Ascending aorta (tissue), 2 donors: ENCODE results near the gene PLCG2. TPM values are rescaled to one million over a fixed set of nuclear protein-coding genes. Genes with fewer than 3 reads are reported as not detected.

Source experiments
- DNase-seq, 2 donors: peaks; one replicate each; pipeline ENCODE4 v3.0.0-alpha.2; 2019; ENCODE audit warnings: low spot score in 2 of 2
- H3K27ac ChIP-seq, 2 donors: fragments of 200-600 bp; sonication (generic); one replicate each; pipeline ENCODE4 v1.5.1; 2016 to 2017; ENCODE audit warnings: mild to moderate bottlenecking in 1 of 2
- H3K27me3 ChIP-seq: fragments of 200-600 bp; sonication (generic); one replicate; pipeline ENCODE4 v1.5.1; 2017
- H3K36me3 ChIP-seq, 2 donors: fragments of 200-600 bp; sonication (generic); one replicate each; pipeline ENCODE4 v1.5.1; 2016
- H3K4me1 ChIP-seq, 2 donors: fragments of 200-600 bp; sonication (generic); one replicate each; pipeline ENCODE4 v1.5.1; 2016 to 2017; ENCODE audit warnings: mild to moderate bottlenecking in 1 of 2
- H3K4me3 ChIP-seq, 2 donors: fragments of 200-600 bp; sonication (generic); one replicate each; pipeline ENCODE4 v1.5.1; 2016 to 2017; ENCODE audit warnings: mild to moderate bottlenecking in 1 of 2
- H3K9me3 ChIP-seq, 2 donors: fragments of 200-600 bp; sonication (generic); one replicate each; pipeline ENCODE4 v1.5.1; 2016
- intact Hi-C: fragments of 100-400 bp; cut with DNase I; formaldehyde crosslinking; loops from one replicate; pipeline ENCODE4 v1.15.1; 2023
- total RNA-seq: library from RNA; depleted of rRNA; stranded (reverse); fragments of >200 nt; gene quantifications from one replicate; pipeline ENCODE4 v1.1.0, GENCODE V29; 2016
- TF ChIP-seq, protein P1 (sequence below), 3 experiments: fragments of 200-600 bp in 2 of 3; fragments of 450-650 bp in 1 of 3; sonication (generic) in 2 of 3; IDR thresholded peaks; one replicate each; pipeline ENCODE4 v1.5.1; 2016 to 2019; ENCODE audit warnings: antibody characterized with exemption in 3 of 3, mild to moderate bottlenecking in 1 of 3, moderate library complexity in 1 of 3

Gene PLCG2
- total RNA-seq, 1 donor from 2014 or later = 34.2 TPM

DNA sequence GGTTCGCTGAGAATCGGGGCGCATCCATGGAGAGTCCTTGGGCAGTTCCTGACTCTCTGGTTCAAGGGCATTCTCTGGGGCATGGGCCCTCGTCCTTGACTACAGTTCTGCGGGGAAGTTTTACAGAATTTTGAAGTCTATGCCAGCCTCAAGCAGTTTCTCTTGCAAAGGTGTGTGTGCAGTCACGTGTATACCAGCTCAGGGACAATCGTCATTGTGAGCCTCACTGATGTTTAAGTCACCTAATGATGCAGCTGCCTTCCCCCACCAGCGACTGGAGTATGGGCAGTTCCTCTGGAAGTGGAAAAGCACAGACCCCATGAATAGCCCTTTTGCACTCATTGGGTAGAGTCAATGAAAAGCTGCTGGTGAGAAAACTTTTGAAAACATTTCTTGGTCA, 1.3 kb downstream of the PLCG2 start:
- peaks cover 6% of the 10 kb centered on the region for H3K27me3 ChIP-seq
- no peak for DNase-seq
- intact Hi-C loops = no loop called here
- TF ChIP-seq, protein P1, sequence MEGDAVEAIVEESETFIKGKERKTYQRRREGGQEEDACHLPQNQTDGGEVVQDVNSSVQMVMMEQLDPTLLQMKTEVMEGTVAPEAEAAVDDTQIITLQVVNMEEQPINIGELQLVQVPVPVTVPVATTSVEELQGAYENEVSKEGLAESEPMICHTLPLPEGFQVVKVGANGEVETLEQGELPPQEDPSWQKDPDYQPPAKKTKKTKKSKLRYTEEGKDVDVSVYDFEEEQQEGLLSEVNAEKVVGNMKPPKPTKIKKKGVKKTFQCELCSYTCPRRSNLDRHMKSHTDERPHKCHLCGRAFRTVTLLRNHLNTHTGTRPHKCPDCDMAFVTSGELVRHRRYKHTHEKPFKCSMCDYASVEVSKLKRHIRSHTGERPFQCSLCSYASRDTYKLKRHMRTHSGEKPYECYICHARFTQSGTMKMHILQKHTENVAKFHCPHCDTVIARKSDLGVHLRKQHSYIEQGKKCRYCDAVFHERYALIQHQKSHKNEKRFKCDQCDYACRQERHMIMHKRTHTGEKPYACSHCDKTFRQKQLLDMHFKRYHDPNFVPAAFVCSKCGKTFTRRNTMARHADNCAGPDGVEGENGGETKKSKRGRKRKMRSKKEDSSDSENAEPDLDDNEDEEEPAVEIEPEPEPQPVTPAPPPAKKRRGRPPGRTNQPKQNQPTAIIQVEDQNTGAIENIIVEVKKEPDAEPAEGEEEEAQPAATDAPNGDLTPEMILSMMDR (IDR thresholded peaks at IDR 0.05) = no peak
- no peaks in the 10 kb centered on the region for H3K4me1 ChIP-seq
- H3K27ac ChIP-seq = no peak overlapping the region
- no peak overlapping the region for H3K4me3 ChIP-seq
- no peaks in the 10 kb centered on the region for H3K9me3 ChIP-seq
- H3K36me3 ChIP-seq = no peaks in the 10 kb centered on the region

DNA sequence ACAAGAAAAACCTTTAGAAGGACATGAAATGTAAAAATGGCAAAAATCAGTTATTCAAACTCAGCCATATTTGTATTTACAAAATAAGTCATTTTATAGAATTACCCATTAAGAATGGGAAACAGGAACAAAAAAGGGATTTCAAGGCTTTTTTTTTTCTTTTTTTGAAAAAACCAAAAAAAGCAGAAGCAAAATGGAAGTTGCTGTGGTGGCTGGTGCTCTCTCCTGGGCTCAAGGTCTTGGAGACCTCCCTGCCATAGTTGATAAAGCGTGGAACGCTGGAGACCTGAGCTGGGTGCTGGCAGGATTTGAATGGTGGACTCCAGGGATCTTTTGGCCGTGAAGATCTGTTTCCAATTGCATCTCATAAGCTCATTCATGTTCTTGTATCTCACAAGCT, 3.1 kb downstream of the PLCG2 start:
- Histone ChIP-seq H3K4me1 (no peaks in the 10 kb centered on the region), H3K27ac (no peak overlapping the region), H3K36me3 (no peaks in the 10 kb centered on the region), H3K9me3 (no peaks in the 10 kb centered on the region), H3K27me3 (peaks cover 6% of the 10 kb centered on the region), H3K4me3 (no peak overlapping the region)
- TF ChIP-seq, protein P1 (IDR thresholded peaks at IDR 0.05) = no peak
- intact Hi-C loops = no loop called here
- DNase-seq = no peak

DNA sequence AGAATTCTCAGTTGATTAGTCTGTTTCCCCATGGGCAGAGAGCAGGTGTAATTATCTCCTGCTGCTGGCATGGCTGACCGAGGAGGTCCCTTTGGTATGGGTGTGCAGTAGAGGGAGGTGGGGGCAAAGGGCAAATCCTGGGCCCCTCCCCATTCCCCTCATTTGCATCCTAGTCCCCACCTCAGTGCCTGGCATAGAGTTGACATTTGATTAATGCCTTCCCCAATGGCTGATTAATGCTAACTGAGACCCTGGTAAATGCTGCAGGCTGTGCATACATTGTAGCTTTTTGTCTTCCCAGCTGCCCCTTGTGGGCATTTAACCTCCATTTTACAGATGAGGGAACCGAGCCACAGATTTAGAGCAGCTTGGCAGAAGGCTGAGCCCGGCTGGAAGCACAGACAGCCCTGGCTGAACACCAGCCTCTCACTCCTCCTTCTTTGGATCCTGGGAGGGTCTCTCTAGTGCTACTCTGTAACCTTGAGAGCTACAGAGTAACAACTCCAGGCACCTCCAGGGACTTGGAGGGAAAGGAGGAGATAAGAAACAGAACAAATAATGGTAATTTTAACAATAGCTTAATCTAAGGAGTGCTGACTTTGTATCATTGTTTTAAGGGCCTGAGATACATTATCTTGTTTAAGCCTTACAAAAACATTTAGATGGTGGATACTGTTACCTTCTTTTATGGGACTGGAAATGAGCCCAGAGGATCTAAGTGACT, 5.1 kb downstream of the PLCG2 start:
- Histone ChIP-seq H3K27me3 (no peaks in the 10 kb centered on the region), H3K4me3 (no peak overlapping the region), H3K36me3 (no peaks in the 10 kb centered on the region), H3K4me1 (no peaks in the 10 kb centered on the region), H3K9me3 (no peaks in the 10 kb centered on the region), H3K27ac (no peak overlapping the region)
- intact Hi-C loops = no loop called here
- DNase-seq = no peak
- TF ChIP-seq, protein P1 (IDR thresholded peaks at IDR 0.05) = no peak

DNA sequence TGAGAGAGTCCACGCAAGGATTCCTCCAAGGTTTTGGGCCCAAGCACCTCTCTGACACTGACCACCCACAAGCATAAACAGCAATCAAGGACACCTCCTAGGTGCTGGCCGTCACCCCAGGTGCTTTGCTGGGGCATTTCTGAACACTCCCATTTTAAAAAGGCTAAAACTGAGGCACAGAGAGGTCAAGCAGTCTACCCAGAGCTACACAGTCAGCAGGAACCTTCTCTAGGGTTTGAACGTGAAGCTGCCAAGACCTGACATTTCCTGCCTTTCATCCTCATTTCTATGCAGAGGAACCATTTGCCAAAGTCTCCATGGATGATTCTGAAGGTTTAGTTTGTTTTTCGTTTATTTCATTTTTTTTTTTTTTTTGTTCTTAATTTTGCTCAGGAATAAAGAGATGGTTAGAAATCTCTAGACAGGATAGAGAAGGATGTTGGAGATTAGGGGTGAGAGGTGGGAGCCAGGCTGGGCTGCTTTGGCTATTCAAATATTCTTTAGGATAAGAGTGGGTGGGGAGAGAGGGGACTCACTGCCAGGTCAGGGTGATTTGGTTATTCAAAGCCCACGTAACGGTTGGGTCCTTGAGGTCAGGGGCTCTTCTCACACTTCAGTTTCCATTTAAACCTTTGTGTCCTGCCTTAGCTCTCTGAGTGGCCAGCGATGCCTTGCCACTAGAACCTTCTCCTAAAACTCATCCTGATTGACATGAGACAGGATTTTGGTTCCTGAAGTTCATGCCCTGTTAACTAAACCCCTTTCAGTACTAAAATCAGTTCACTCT, 6.2 kb downstream of the PLCG2 start:
- no peaks in the 10 kb centered on the region for H3K9me3 ChIP-seq
- no peak overlapping the region for H3K4me3 ChIP-seq
- DNase-seq = no peak
- H3K36me3 ChIP-seq = no peaks in the 10 kb centered on the region
- H3K27ac ChIP-seq = no peak overlapping the region
- H3K4me1 ChIP-seq = no peaks in the 10 kb centered on the region
- intact Hi-C loops = no loop called here
- H3K27me3 ChIP-seq = no peaks in the 10 kb centered on the region
- TF ChIP-seq, protein P1 (IDR thresholded peaks at IDR 0.05) = no peak

DNA sequence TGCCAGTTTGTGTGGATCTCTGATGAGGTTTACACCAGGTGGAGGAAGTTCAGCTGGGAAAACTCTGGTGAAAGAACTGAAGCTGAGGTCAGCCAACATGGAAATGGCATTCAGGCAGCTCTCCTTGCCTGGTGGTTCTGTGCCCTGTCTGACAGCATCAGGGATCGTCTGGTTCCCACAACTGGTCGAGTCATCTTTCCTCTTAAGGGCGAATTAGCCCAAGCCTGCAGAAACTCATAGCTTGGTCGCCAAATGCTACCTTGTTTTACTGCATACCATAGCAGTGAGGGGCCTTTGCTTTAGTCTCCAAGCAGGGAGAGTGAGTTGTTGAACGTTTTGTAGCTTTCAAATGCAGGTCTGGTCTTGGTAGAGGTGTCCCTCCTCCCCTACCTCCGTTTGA, 7.2 kb downstream of the PLCG2 start:
- DNase-seq = no peak
- Histone ChIP-seq H3K4me3 (no peak overlapping the region), H3K36me3 (no peaks in the 10 kb centered on the region), H3K27ac (no peak overlapping the region), H3K4me1 (no peaks in the 10 kb centered on the region), H3K27me3 (no peaks in the 10 kb centered on the region), H3K9me3 (no peaks in the 10 kb centered on the region)
- TF ChIP-seq, protein P1 (IDR thresholded peaks at IDR 0.05) = no peak
- intact Hi-C loops = no loop called here
